Tibial nerve (tissue), 4 donors: Measurements from ENCODE around the gene MSI2.

Source experiments
- EP300 ChIP-seq, 2 donors: sonication (generic); formaldehyde crosslinking; IDR thresholded peaks; one replicate each; pipeline ENCODE4 v1.6.1; 2017; ENCODE audit warnings: antibody characterized with exemption in 2 of 2, mild to moderate bottlenecking in 1 of 2
- POLR2A ChIP-seq, 2 donors: fragments of 450-650 bp; IDR thresholded peaks; one replicate each; pipeline ENCODE4 v1.6.1; 2017; ENCODE audit warnings: antibody characterized with exemption in 2 of 2, mild to moderate bottlenecking in 2 of 2, moderate library complexity in 2 of 2
- TF ChIP-seq, protein P1 (sequence below), 5 experiments: fragments of 200-600 bp in 3 of 5; fragments of 450-650 bp in 2 of 5; sonication (generic) in 3 of 5; IDR thresholded peaks; one replicate each; pipeline ENCODE4 v1.5.1; 2016 to 2019; ENCODE audit warnings: antibody characterized with exemption in 5 of 5, mild to moderate bottlenecking in 3 of 5, moderate library complexity in 2 of 5

DNA sequence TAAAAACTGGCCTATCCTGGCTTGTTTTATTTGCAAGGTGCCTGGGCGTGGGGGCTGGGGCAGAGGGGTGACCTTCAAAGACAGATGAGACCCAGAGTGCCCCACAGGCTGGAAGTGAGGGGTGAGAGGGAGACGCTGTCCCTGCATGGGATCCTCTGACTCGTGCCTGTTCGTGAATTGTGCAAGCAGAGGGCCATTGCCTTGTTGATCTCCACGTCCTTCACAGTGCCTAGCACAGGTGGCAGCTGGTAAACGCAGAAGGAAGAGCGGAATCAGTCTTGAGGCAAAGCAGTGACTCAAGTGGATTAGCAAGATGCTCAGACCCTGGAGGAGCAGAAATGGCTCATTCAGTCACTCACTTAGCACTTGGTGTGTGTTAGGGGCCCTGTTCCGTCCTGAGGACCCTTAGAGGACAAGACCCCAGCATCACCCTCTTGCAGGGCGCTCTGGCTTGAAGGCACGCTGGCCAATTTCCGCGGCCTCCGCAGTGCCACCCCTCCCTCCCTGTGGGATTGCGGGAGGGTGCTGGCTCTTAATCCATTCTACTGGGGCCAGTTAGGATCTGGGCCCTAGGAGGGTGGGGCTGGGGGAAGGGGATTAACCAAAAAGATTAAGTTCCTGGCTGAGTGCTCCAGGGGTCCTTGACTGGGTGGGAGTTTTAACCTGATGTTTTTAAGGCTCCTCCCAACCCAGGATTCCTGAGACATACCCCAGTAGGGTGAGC is 337.6 kb downstream of the MSI2 start:
- TF ChIP-seq, protein P1, sequence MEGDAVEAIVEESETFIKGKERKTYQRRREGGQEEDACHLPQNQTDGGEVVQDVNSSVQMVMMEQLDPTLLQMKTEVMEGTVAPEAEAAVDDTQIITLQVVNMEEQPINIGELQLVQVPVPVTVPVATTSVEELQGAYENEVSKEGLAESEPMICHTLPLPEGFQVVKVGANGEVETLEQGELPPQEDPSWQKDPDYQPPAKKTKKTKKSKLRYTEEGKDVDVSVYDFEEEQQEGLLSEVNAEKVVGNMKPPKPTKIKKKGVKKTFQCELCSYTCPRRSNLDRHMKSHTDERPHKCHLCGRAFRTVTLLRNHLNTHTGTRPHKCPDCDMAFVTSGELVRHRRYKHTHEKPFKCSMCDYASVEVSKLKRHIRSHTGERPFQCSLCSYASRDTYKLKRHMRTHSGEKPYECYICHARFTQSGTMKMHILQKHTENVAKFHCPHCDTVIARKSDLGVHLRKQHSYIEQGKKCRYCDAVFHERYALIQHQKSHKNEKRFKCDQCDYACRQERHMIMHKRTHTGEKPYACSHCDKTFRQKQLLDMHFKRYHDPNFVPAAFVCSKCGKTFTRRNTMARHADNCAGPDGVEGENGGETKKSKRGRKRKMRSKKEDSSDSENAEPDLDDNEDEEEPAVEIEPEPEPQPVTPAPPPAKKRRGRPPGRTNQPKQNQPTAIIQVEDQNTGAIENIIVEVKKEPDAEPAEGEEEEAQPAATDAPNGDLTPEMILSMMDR (IDR thresholded peaks at IDR 0.05) = no peak
- TF ChIP-seq POLR2A (IDR thresholded peaks at IDR 0.05) (no peak), EP300 (IDR thresholded peaks at IDR 0.05) (no peak)
